Calu3 (cell line): ENCODE results near the gene KIFAP3. TPM values are rescaled to one million over a fixed set of nuclear protein-coding genes. Genes with fewer than 3 reads are reported as not detected.

Experiments
- BruUV-seq: library from RNA; stranded (reverse); fragments of 400-500 nt; replicated peaks from 2 replicates; lab custom pipeline; 2021; lab: Mats Ljungman, UMichigan
- CTCF ChIA-PET: fragments of 300-600 bp; sonication (Branson Sonifier 250); formaldehyde crosslinking; loops from one replicate; lab custom pipeline; 2022; ENCODE audit warnings: antibody characterized with exemption; lab: Charles Lee
- DNase-seq: peaks from one replicate; pipeline ENCODE4 v3.0.0; 2022
- H3K27ac Mint-ChIP-seq: one replicate; pipeline ENCODE4 v1.8.0; 2022; ENCODE audit warnings: mixed read lengths; ENCODE audit not compliant: unreplicated experiment
- H3K27me3 Mint-ChIP-seq: one replicate; pipeline ENCODE4 v1.8.0; 2022; ENCODE audit warnings: mixed read lengths; ENCODE audit not compliant: unreplicated experiment
- H3K36me3 Mint-ChIP-seq: one replicate; pipeline ENCODE4 v1.8.0; 2022; ENCODE audit warnings: mild to moderate bottlenecking, moderate library complexity, mixed read lengths; ENCODE audit not compliant: insufficient read depth, unreplicated experiment
- H3K4me1 Mint-ChIP-seq: one replicate; pipeline ENCODE4 v1.8.0; 2022; ENCODE audit warnings: mild to moderate bottlenecking, low read depth, mixed read lengths; ENCODE audit not compliant: unreplicated experiment
- H3K4me3 Mint-ChIP-seq: one replicate; pipeline ENCODE4 v1.8.0; 2022; ENCODE audit warnings: mild to moderate bottlenecking, low read depth, moderate library complexity, mixed read lengths; ENCODE audit not compliant: unreplicated experiment
- H3K9me3 Mint-ChIP-seq: one replicate; pipeline ENCODE4 v1.8.0; 2022; ENCODE audit warnings: low read depth, mixed read lengths; ENCODE audit not compliant: unreplicated experiment
- CTCF ChIP-seq: fragments of 200-600 bp; IDR thresholded peaks from one replicate; pipeline ENCODE4 v1.8.0; 2022; ENCODE audit warnings: antibody characterized with exemption; ENCODE audit not compliant: unreplicated experiment
- intact Hi-C: fragments of 100-400 bp; cut with micrococcal nuclease; formaldehyde crosslinking; loops from one replicate; pipeline ENCODE4 v1.10.0; 2022; ENCODE audit not compliant: unreplicated experiment
- total RNA-seq: library from RNA; stranded (reverse); gene quantifications from 2 replicates; pipeline ENCODE4 v1.2.3, GENCODE V29; 2022

Gene KIFAP3
- total RNA-seq, 1 experiment from 2014 or later: 16.2 TPM

GRCh38 chr1:169925505-169926482 is 148.7 kb downstream of the KIFAP3 start:
- Mint-ChIP-seq H3K4me1 (peaks cover 10% of the 10 kb centered on the region), H3K4me3 (no peak overlapping the region), H3K27me3 (no peaks in the 10 kb centered on the region), H3K36me3 (no peaks in the 10 kb centered on the region), H3K9me3 (no peaks in the 10 kb centered on the region), H3K27ac (no peak overlapping the region)
- no peak for DNase-seq
- intact Hi-C loops: loop anchor here (10.0 kb wide), 2 partner anchors 609 to 759 kb away; partner anchors contain the start of gene GORAB
- BruUV-seq: no TSS peak
- CTCF ChIA-PET: no interaction called here
- no peak for TF ChIP-seq CTCF

GRCh38 chr1:169924829-169925228 is 149.7 kb downstream of the KIFAP3 start:
- no peak for TF ChIP-seq CTCF
- DNase-seq: no peak
- Mint-ChIP-seq H3K27me3 (no peaks in the 10 kb centered on the region), H3K9me3 (no peaks in the 10 kb centered on the region), H3K4me3 (no peak overlapping the region), H3K36me3 (no peaks in the 10 kb centered on the region), H3K4me1 (peaks cover 10% of the 10 kb centered on the region), H3K27ac (no peak overlapping the region)
- BruUV-seq: no TSS peak
- intact Hi-C loops: loop anchor here (10.0 kb wide), 2 partner anchors 610 to 760 kb away; partner anchors contain the start of gene GORAB
- CTCF ChIA-PET: no interaction called here

GRCh38 chr1:169924063-169924462 is 150.4 kb downstream of the KIFAP3 start:
- Mint-ChIP-seq H3K27ac (no peak overlapping the region), H3K4me3 (no peak overlapping the region), H3K27me3 (no peaks in the 10 kb centered on the region), H3K9me3 (no peaks in the 10 kb centered on the region), H3K36me3 (no peaks in the 10 kb centered on the region), H3K4me1 (peaks cover 10% of the 10 kb centered on the region)
- intact Hi-C loops: loop anchor here (10.0 kb wide), 2 partner anchors 611 to 761 kb away; partner anchors contain the start of gene GORAB
- TF ChIP-seq CTCF: no peak
- no TSS peak for BruUV-seq
- CTCF ChIA-PET: no interaction called here
- no peak for DNase-seq

- Mint-ChIP-seq H3K9me3 (no peaks in the 10 kb centered on the region), H3K4me3 (no peak overlapping the region), H3K4me1 (peaks cover 5% of the 10 kb centered on the region), H3K27me3 (no peaks in the 10 kb centered on the region), H3K27ac (no peak overlapping the region), H3K36me3 (no peaks in the 10 kb centered on the region)
- CTCF ChIA-PET: no interaction called here
- no TSS peak for BruUV-seq
- intact Hi-C loops: loop anchor here (10.0 kb wide), 2 partner anchors 614 to 764 kb away; partner anchors contain the start of gene GORAB
- no peak for DNase-seq
- no peak for TF ChIP-seq CTCF
These were observed 153.4 kb downstream of the KIFAP3 start for GRCh38 chr1:169921080-169921479.
